Measurements from ENCODE around the gene TPD52L1.
"Not testable (repeated sequence)": the region's sequence is repeated elsewhere in the genome, so short reads cannot be mapped to it uniquely, and the experiment has no call there.

The TPD52L1 gene, protein sequence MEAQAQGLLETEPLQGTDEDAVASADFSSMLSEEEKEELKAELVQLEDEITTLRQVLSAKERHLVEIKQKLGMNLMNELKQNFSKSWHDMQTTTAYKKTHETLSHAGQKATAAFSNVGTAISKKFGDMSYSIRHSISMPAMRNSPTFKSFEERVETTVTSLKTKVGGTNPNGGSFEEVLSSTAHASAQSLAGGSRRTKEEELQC

DNA sequence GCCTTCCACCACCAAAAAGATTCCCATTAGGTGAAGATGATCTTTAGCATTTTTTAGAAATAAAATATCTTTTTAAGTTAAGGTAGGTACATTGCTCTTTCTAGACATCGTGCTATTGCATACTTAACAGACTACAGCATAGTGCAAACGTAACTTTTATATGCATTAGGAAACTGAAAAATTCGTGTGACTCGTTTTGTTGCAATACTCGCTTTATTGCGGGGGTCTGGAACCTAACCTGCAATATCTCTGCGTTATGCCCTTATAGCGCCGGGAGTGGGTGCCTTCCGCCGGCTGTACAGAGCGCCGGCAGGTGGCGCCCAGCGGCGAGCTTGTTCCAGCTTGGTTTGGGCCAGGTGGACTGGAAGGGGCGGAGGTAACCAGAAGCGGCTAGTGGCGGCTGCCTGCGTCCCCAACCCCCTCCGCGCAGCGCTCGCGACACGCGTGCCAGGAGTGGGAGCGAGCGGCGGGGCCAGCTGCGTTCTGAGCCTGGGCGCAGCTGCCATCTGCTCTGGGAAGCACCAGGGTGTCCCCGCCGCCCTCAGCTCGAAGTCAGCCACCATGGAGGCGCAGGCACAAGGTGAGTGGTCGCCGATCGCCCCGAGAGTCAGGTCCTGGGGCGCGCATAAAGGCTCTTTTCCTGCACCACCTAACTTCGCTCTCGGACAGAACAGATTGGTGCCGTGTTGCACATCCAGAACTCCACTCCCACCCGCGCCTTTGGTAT, at the start of gene TPD52L1:
TPD52L1 (plus strand) TSS at position 383 of the 727 bp plus-strand sequence; CDS start at position 562, 179 bp downstream.
- peak; percentile 52 for DNase-seq

DNA sequence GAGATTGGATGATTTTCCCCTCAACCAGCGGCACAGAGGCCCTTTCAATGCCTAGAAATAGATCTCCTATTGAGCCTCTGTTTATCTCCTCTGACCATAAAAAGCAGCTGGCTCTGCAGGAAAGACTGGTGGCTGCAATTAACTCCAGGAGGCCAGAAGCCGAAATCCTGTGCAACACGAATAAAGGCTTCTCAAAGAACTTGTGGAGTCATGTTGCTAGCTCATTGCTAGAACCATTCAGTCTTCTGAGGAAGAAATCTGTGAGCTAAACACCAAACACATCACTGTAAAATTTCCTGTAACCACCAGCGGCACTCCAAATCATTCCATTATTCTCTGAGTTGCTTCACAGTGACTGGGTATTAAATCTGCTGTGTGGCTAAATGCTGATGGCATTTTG, 49.1 kb upstream of the TPD52L1 start:
- DNase-seq = no peak

DNA sequence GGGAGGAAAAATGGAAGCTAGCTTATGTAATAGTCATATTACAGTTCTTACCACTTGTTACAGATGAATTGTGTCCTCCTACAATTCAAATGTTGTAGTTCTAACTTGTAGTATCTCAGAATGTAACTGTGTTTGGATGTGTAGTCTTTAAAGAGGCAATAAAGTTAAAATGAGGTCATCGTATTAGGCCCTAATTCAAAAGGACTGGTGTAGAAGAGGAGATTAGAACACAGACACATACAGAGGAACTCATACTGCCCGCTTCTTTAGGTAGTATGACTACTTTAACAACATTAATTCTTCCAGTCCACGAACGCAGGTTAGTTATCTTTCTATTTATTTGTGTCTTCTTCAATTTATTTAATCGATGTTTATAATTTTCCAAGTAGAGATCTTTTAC, 46.5 kb upstream of the TPD52L1 start:
- DNase-seq = no peak

DNA sequence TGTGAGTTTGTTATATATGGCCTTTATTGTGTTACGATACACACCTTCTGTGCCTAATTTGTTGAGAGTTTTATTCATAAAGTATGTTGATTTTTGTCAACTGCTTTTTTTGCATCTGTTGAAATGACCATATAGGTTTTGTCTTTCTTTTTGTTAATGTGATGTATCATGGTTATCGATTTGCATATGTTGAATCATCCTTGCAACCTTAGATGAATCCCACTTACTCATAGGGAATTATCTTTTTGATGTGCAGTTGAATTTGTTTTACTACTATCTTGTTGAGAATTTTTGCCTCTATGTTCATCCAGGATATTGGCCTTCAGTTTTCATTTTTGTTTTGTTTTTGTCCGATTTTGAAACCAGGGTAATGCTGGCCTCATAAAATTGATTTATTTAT, 45.7 kb upstream of the TPD52L1 start:
- DNase-seq = no peak

DNA sequence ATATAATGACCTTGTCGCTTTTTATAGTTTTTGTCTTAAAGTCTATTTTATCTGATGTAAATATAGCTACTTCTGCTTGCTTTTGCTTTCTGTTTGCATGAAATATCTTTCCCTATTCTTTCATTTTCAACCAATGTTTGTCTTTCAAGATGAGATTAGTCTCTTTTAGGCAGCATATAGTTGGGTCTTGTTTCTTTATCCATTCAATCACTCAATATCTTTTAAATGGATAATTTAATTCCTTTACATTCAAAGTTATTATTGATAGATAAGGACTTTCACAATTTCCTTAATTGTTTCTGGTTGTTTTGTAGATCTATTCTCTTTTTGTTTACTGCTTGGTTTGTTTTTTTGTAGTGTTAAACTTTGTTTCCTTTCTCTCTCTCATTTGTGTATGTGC, 43.5 kb upstream of the TPD52L1 start:
- DNase-seq = no peak

DNA sequence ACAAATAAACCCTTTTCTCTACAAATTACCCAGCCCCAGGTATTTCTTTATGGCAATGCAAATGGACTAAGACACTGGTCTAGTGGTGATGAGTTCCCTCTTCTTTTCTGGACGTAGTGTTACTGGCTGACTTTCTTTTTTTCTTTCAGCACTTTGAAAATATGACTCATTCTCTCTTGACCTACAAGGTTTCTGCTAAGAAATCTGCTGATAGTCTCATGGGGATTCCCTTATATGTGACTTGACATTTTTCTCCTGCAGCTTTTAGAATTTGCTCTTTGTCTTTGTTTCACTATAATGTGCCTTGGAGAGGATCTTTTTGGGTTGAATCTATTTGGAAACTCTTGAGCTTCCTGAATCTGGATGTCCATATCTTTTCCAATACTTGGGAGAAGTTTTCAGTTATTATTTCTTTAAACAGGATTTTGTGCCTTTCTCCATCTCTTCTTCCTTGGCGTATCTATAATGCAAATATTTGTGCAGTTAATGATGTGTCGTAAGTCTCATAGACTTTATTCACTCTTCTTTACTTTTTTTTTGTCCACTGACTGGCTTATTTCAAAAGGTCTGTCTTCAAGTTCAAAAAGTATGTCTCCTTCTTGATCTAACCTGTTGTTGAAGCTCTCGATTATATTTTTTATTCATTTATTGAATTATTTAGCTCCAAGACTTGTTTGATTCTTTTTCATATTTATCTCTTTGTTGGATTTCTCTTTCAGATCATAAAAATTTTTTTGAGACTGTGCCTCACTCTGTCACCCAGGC, 42.2 kb upstream of the TPD52L1 start:
- no peak for DNase-seq

DNA sequence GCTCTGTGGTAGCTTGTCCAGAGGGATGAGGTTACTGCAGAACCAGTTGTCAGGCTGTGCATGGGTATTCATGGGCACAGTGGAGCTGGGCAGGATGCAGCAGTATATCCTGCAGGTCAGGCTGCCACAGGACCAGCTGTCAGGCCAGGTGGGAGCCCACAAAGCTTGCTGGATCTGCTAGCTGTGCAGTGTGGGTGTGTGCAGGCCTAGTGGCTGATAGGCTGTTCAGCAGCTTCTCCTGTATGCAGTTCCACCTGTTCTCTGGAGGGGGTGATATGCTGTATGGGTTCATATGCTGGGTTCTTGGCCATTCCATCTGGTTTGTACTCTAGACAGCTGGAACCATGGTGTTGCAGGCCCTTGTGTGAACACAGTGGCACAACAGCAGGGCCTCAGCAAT, 40.6 kb upstream of the TPD52L1 start:
- no peak for DNase-seq

DNA sequence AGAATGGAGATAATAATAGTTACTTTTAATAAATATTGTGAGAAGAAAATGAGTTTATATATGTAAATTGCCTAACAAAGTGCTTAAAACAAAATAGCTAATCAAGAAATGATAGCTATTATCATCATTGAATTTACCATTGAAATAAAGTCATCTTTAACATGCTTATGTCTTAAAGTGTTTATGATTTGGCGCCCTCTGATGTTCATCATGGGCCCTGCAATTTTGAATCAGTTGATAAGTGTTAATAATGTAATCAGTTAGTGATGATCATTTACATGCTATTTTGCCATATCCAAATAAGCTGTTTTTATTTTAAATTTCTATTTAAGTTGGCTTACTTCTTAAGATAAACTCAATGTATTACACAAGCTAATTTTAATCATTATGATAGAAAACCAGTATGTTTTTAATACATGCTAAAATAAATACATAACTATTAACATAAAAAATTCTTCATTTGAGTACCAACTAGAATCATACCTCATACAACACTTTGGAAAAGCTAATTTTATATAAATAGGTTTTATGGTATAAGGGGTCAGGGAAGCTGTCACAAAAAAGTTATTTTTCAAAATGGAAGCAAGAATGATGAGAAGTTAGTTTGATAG, 39.2 kb upstream of the TPD52L1 start:
- peak; percentile 20 for DNase-seq

DNA sequence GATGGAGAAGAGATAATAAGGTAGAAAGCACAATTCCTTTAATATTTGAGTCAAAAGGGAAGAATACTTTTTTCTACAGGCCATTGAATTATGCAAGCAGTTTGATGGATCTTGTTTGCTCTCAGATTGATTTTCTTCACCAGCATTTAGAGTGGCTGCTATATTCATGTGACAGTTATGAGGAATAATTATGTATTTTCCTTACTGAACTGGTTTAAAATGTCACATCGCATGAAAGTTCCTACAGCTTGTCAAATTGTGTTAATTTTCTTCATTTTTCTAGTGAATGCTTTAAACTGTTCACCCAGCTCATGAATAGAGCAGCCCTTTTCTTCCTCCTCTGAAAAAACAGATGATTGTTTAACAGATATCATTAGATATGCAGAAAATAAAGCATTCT, 37.4 kb upstream of the TPD52L1 start:
- no peak for DNase-seq

DNA sequence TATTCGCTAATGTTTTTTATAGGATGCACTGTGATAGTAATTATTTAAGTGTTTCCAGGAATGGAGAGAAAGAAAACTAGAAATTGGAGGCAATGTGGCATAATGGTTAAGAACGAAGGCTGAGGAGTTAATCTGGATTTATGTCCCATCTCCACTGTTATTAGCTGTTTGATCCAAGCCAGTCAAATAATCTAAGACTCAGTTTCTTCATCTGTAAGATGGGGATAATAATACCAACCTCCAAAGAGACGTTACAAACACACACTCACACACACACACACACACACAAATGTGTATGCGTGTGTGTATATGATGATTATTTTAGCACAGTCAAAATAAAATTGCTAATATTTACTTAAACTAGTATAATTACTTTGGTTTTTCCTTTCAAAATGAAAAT, 36.9 kb upstream of the TPD52L1 start:
- no peak for DNase-seq

DNA sequence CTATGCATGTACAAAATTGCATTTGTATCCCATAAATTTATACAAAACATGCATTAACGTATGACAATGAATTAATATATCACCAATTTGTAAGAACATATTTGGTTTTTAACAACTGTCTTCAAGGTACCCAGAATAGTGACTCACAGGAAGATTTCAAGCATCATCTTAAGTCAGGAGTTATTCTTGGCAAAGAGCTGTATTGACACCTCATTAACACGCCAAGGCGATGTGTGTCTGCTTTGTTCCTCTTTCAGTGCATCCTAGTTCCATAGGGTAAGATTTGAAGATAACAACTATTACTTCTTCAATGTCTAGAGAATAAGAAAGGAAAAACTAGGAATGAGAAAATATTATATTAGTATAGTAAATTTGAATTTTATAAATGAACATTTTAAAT, 35.8 kb upstream of the TPD52L1 start:
- DNase-seq = no peak

DNA sequence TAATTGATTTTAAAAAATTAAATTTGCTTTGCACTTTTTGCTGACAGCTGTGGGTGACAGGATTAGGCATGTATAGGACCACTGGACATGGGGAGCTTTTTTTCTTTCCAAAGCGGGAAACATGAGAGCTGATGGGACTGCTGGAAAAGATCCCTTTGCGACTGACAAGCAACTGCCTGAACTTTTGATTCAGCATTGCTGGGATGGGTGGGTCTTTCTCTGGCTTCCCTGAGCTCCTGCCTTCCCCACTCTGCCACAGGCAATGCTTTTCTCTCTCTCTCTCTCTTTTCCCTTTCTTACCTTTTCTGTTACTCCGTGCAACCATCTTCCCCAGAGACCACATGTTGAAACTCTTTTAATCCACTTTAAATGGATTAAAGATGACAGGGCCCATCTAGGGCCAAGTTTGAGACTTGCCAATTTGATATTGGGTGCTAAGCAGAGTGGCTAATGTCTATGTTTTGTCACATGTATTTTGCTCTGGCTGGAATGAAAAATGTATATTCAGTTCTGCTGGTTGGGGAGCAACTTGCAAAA, 33.5 kb upstream of the TPD52L1 start:
- no peak for DNase-seq

DNA sequence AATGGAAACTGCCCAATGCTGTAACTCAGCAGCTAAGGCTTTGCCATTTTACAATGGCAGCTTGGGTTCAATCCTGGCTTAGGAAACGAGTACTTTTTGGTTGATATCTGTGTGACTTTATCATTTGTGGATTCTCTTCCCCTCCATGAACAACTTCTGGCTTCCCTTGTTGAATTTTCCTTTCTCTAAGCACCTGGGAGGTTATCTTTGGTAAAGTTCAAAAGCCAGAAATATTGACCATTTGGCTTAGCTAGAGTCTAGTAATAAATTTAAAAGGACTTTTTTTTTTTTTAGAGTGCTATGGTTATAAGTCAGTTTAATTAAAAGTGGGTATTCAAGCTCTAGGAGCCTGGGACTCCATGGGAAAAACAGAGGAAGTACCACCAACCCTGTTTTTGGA, 31.7 kb upstream of the TPD52L1 start:
- no peak for DNase-seq

DNA sequence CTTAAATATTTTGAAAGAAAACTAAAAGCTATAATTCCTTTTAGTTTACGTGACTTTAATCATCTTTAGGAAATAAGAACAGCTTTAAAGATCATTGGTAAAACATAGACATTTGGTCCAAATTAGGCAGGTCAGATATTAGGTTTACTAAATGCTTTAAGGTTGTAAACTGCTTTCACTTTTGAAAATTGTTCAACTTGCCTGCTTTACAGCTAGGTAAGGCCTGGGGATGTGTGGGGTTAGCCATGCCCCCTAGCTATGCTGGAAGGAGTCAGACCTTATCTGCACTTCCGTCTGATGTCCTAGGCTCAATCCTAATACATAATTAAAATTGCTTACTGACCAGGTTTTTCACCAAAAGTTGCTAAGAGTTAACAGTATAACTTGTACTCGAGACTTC, 30.5 kb upstream of the TPD52L1 start:
- DNase-seq = no peak

DNA sequence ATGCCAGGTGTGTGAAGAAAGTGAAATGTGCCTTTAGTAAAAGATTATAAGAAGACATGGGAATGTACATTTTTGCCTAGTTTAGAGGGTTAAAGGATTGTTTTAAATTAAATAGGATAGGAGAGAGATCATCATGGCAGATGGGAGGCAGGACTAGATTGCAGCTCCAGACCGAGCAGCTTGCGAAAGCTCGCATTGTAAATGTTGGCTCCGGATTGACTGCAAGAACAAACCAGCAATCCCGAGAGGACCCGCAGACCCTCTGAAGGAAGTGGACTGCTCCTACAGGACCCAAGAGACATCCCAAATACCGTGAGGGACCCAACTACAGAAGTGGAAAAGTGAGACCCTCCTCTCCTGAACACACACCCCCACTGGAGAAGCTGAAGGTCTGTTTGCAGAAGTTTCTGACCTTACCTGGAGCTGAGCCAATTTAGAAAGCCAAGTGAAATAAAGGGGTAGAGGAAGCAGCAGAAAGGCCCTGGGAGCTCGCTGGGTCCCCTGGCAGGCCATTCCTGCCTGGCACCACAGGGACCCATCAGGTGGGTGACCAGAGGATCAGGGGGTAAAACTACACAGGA, 30.0 kb upstream of the TPD52L1 start:
- no peak for DNase-seq

DNA sequence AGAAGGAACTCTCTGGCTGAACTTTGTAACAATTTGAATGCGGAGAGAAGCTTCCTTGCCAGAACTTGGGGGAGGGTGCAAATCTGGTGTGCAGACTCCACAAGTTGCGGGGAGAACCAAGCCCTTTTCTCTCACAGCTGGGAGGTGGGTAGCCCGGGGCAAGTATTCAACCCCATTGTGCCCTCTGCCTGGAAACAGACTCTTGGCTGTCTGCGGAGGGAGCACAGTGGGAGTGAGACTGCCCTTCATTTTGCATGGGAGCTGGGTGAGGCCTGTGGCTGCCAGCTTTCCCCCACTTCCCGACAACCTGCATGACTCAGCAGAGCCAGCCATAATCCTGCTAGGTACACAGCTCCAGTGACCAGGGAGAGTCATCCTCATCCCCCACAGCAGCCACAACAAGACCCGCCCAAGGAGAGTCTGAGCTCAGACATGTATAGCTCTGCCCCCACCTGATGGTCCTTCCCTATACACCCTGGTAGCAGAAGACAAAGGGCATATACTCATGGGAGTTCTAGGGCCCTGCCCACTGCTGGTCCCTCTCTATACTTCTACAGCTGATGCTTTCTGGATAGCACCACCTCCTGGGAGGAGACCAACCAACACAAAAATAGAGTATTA, 29.4 kb upstream of the TPD52L1 start:
- DNase-seq = no peak

DNA sequence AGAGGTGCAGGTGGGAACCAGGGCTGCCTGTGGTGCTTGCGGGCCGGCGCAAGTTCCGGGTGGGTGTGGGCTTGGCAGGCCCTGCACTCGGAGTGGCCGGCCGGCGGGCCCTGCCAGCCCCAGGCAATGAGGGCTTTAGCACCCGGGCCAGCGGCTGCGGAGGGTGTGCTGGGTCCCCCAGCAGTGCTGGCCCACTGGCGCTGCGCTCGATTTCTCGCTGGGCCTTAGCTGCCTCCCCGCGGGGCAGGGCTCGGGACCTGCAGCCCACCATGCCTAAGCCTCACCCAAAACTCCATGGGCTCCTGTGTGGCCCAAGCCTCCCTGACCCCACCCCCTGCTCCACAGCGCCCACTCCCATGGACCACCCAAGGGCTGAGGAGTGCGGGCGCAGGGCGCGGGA, 27.7 kb upstream of the TPD52L1 start:
- not testable (repeated sequence) for DNase-seq

DNA sequence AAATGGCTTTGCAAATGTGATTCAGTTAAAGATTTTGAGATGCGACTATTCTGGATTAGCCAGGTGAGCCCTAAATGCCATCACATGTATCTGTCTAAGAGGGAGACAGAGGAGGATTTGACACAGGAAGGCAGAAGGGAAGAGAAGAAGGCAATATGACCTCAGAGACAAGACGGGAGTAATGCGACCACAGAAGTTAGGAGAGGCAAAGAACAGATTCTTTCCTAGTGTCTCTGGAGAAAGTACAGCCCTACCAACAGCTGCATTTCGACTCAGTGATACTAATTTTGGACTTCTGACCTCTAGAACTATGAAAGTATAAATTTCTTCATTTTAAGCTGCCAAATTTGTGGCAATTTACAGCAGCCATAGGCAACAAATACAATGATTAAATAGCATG, 24.2 kb upstream of the TPD52L1 start:
- DNase-seq = no peak

DNA sequence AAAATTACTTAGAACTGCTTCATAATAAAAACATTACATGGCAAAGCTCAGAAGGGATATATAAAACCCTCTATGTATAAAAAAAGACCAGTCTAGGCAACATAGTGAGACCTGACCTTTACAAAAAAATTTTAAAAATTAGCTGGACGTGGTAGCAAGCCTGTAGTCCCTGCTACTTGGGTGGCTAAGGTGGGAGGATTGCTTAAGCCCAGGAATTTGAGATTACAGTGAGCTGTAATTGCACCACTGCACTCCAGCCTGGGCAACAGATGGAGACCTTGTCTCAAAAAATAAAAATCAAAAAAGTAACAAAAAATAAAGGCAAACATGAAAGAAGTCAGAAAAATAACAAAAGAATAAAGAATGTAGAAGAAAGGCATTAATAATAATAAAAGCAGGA, 21.5 kb upstream of the TPD52L1 start:
- no peak for DNase-seq

DNA sequence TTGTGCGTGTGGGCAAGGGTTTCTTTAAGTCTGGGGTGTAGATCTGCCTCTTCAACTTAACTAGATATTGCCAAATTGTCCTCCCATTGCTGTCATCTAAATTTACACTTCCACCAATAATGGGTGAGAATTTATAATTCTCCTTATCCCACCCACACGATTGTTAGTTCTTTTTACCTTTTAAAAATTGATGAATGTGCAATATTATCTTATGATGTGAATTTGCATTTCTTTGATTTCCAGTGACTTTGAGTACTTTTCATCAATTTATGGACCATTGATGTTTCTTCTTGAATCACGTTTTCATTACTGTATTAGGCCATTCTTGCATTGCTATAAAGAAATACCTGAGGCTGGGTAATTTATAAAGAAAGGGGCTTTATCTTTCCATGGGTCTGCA, 17.2 kb upstream of the TPD52L1 start:
- no peak for DNase-seq

DNA sequence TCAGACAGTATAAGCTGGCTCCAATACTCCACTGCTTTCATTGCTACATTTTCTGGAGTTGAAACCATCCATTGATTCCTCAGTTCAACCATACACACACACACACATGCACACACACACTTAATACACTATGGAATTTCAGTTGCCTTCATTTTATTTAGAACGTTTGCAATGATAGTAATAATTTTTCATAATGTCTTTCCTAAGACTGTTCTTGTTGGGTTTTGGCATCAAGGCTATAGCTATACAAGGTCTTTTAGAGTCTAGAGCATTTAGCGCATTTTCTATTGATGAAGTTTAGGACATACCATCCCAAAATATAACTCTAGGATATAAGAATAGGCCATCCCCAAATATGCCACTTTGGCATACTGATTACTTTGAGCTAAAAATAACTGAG, 15.5 kb upstream of the TPD52L1 start:
- DNase-seq = no peak

DNA sequence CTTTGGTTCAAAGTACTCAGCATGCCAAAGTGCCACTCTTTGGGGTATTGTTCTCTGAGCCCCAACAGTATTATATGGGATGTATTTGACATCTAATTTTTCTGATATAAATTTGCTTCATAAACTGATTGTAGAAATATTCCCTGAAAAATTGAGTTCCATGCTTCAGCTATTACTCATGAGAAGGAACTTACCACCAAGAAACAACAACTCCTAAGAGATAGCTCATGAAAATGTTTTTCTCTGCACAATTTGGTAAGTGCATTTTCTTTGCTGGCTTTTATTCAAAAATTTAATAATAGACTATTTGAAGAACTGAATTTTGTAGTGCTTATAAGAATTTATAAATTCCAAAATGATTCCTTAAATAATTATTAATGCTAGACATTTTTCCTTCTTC, 12.8 kb upstream of the TPD52L1 start:
- DNase-seq = no peak

DNA sequence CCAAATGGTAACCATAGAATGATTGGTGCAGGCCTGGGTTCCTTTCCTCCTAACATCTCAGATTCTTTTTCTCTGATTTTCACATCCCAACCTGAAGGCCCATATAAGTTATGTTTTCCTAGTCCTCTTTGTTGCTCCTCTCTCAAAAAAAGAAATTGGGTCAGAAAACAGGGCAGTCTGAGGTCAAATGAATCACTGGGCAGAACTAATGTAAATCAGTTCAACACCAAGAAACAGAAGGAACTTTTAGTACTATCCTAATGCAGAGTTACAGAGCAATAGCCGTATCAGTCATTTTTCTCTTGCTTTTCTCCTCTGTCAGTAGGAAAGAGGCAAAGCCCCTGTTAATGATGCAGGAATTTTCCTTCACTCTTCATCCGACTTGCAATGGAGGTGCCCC, 11.0 kb upstream of the TPD52L1 start:
- no peak for DNase-seq
